Body of pancreas (tissue), 4 donors: ENCODE data around the gene SLC6A13. TPM values are rescaled to one million over a fixed set of nuclear protein-coding genes. Genes with fewer than 3 reads are reported as not detected.
"Not testable (repeated sequence)": the region's sequence is repeated elsewhere in the genome, so short reads cannot be mapped to it uniquely, and the experiment has no call there.

Source experiments
- ATAC-seq: fragments of 150-250 bp; one replicate; pipeline ENCODE4 v1.9.1; 2016
- DNase-seq, 4 donors: peaks; one replicate each; pipeline ENCODE4 v3.0.0-alpha.2; 2019
- H3K27ac ChIP-seq, 4 donors: fragments of 200-600 bp; sonication (generic); 1 replicate in 3 of 4; 2 replicates in 1 of 4; pipeline versions ENCODE4 v1.5.1 to v1.6.1; 2016 to 2019; ENCODE audit warnings: mild to moderate bottlenecking in 1 of 4, mixed read lengths in 1 of 4, moderate library complexity in 1 of 4
- H3K27me3 ChIP-seq, 2 donors: fragments of 200-600 bp; sonication (generic); one replicate each; pipeline ENCODE4 v1.6.0; 2016; ENCODE audit warnings: mild to moderate bottlenecking in 1 of 2
- H3K36me3 ChIP-seq, 2 donors: fragments of 200-600 bp; sonication (generic); replicated peaks in 1 of 2; 2 replicates each; pipeline ENCODE4 v1.5.1; 2016; ENCODE audit warnings: low read depth in 2 of 2; ENCODE audit not compliant: insufficient read depth in 1 of 2
- H3K4me1 ChIP-seq: fragments of 200-600 bp; sonication (generic); one replicate; pipeline ENCODE4 v1.6.0; 2016
- H3K4me3 ChIP-seq, 2 donors: fragments of 200-600 bp; sonication (generic); 1 replicate in 1 of 2; 2 replicates in 1 of 2; pipeline ENCODE4 v1.5.1; 2016 to 2019
- H3K9me3 ChIP-seq, 3 donors: fragments of 200-600 bp; sonication (generic); 1 replicate in 2 of 3; 2 replicates in 1 of 3; pipeline ENCODE4 v1.5.1; 2016
- CTCF ChIP-seq, 7 experiments: fragments of 450-650 bp in 4 of 7; fragments of 200-600 bp in 3 of 7; sonication (generic) in 3 of 7; IDR thresholded peaks; one replicate each; pipeline ENCODE4 v1.5.1; 2016 to 2019; ENCODE audit warnings: antibody characterized with exemption in 7 of 7
- POLR2A ChIP-seq, 3 donors: fragments of 450-650 bp; IDR thresholded peaks; one replicate each; pipeline ENCODE4 v1.6.1; 2016; ENCODE audit warnings: antibody characterized with exemption in 3 of 3, mild to moderate bottlenecking in 2 of 3
- WGBS, 2 donors: methylation state at CpG; one replicate each; pipeline ENCODE4 v1.1.5; 2017; 5-methylcytosine and 5-hydroxymethylcytosine counted together
- intact Hi-C: fragments of 100-400 bp; cut with DNase I; formaldehyde crosslinking; loops from one replicate; pipeline ENCODE4 v1.15.1; 2023
- total RNA-seq, 2 donors: library from RNA; depleted of rRNA; stranded (reverse); fragments of >200 nt; gene quantifications; one replicate each; pipeline ENCODE4 v1.1.0, GENCODE V29; 2016

The SLC6A13 gene
- total RNA-seq, 2 donors from 2014 or later: not detected

GRCh38 chr12:220491-220890 is 42.1 kb downstream of the SLC6A13 start:
- WGBS, 2 donors: 65 to 77% methylated on average over 4 to 6 of the region's 6 CpGs
- intact Hi-C loops: no loop called here
- no peak for ATAC-seq
- TF ChIP-seq CTCF (IDR thresholded peaks at IDR 0.05) (no peak), POLR2A (IDR thresholded peaks at IDR 0.05) (no peak)
- no peak for DNase-seq
- Histone ChIP-seq H3K27me3 (no peaks in the 10 kb centered on the region), H3K27ac (no peak overlapping the region), H3K4me3 (no peak overlapping the region), H3K4me1 (no peaks in the 10 kb centered on the region), H3K9me3 (no peaks in the 10 kb centered on the region), H3K36me3 (no peaks in the 10 kb centered on the region)

GRCh38 chr12:219891-220352 is 42.7 kb downstream of the SLC6A13 start:
- Histone ChIP-seq H3K4me1 (no peaks in the 10 kb centered on the region), H3K27me3 (no peaks in the 10 kb centered on the region), H3K27ac (no peak overlapping the region), H3K36me3 (no peaks in the 10 kb centered on the region), H3K4me3 (no peak overlapping the region), H3K9me3 (no peaks in the 10 kb centered on the region)
- 10 to 50% methylated on average over 1 to 17 of the region's 17 CpGs for WGBS, 2 donors
- ATAC-seq: peak; percentile 90
- TF ChIP-seq POLR2A (IDR thresholded peaks at IDR 0.05) (no peak), CTCF (IDR thresholded peaks at IDR 0.05) (peak; percentile 55 to 92 (median 74))
- intact Hi-C loops: no loop called here
- peak; percentile 64 to 89 (median 80) for DNase-seq

- Histone ChIP-seq H3K4me1 (no peaks in the 10 kb centered on the region), H3K36me3 (no peaks in the 10 kb centered on the region), H3K9me3 (no peaks in the 10 kb centered on the region), H3K27me3 (no peaks in the 10 kb centered on the region), H3K4me3 (no peak overlapping the region), H3K27ac (no peak overlapping the region)
- intact Hi-C loops: no loop called here
- DNase-seq: no peak
- TF ChIP-seq CTCF (IDR thresholded peaks at IDR 0.05) (no peak), POLR2A (IDR thresholded peaks at IDR 0.05) (no peak)
- 73 to 82% methylated on average over 30 of the region's 30 CpGs for WGBS, 2 donors
- no peak for ATAC-seq
Measured at GRCh38 chr12:218728-219590, 43.7 kb downstream of the SLC6A13 start.

- H3K27ac ChIP-seq: no peak overlapping the region
- H3K9me3 ChIP-seq: no peaks in the 10 kb centered on the region
- no peak for DNase-seq
- ATAC-seq: no peak
- H3K4me1 ChIP-seq: peaks cover 7% of the 10 kb centered on the region
- intact Hi-C loops: no loop called here
- 78 to 79% methylated on average over 5 of the region's 5 CpGs for WGBS, 2 donors
- TF ChIP-seq POLR2A (IDR thresholded peaks at IDR 0.05) (no peak), CTCF (IDR thresholded peaks at IDR 0.05) (no peak)
- H3K4me3 ChIP-seq: no peak overlapping the region
- H3K36me3 ChIP-seq: no peaks in the 10 kb centered on the region
- H3K27me3 ChIP-seq: no peaks in the 10 kb centered on the region
Measured at GRCh38 chr12:218221-218620, 44.4 kb downstream of the SLC6A13 start.

- intact Hi-C loops, H3K27me3 ChIP-seq, H3K36me3 ChIP-seq, H3K27ac ChIP-seq, ATAC-seq, H3K4me3 ChIP-seq, DNase-seq, H3K9me3 ChIP-seq: not testable (repeated sequence)
- 64 to 70% methylated on average over 6 of the region's 6 CpGs for WGBS, 2 donors
- peaks cover 19% of the 10 kb centered on the region for H3K4me1 ChIP-seq
Measured at GRCh38 chr12:217029-217428, 45.6 kb downstream of the SLC6A13 start.
